Osteocyte (in vitro differentiated cells): ENCODE data around the gene SOX9. TPM values are rescaled to one million over a fixed set of nuclear protein-coding genes. Genes with fewer than 3 reads are reported as not detected.

Experiments
- DNase-seq: peaks from one replicate; pipeline ENCODE4 v3.0.0; 2021; ENCODE audit warnings: mixed read lengths; ENCODE audit not compliant: unreplicated experiment; ENCODE audit errors: extremely low spot score
- H3K27ac Mint-ChIP-seq: one replicate; pipeline ENCODE4 v1.8.0; 2021; ENCODE audit warnings: mild to moderate bottlenecking, mixed read lengths; ENCODE audit not compliant: unreplicated experiment
- H3K27me3 Mint-ChIP-seq: one replicate; pipeline ENCODE4 v1.8.0; 2021; ENCODE audit warnings: mixed read lengths; ENCODE audit not compliant: unreplicated experiment
- H3K36me3 Mint-ChIP-seq: one replicate; pipeline ENCODE4 v1.8.0; 2021; ENCODE audit warnings: mixed read lengths; ENCODE audit not compliant: unreplicated experiment
- H3K4me1 Mint-ChIP-seq: one replicate; pipeline ENCODE4 v1.8.0; 2021; ENCODE audit warnings: mixed read lengths; ENCODE audit not compliant: unreplicated experiment
- H3K4me3 Mint-ChIP-seq: one replicate; pipeline ENCODE4 v1.8.0; 2021; ENCODE audit warnings: mild to moderate bottlenecking, moderate library complexity, mixed read lengths; ENCODE audit not compliant: unreplicated experiment
- H3K9me3 Mint-ChIP-seq: one replicate; pipeline ENCODE4 v1.8.0; 2021; ENCODE audit warnings: mixed read lengths; ENCODE audit not compliant: unreplicated experiment
- total RNA-seq: library from RNA; stranded (reverse); gene quantifications from 2 replicates; pipeline ENCODE4 v1.2.1, GENCODE V29; 2021
- TF ChIP-seq, protein P1 (sequence below): fragments of 200-600 bp; sonication (generic); IDR thresholded peaks from 2 replicates; pipeline ENCODE4 v1.5.0; 2021; ENCODE audit warnings: antibody characterized with exemption, mild to moderate bottlenecking, moderate library complexity

The SOX9 gene
- total RNA-seq, 1 donor from 2014 or later, result 1.9 TPM

DNA sequence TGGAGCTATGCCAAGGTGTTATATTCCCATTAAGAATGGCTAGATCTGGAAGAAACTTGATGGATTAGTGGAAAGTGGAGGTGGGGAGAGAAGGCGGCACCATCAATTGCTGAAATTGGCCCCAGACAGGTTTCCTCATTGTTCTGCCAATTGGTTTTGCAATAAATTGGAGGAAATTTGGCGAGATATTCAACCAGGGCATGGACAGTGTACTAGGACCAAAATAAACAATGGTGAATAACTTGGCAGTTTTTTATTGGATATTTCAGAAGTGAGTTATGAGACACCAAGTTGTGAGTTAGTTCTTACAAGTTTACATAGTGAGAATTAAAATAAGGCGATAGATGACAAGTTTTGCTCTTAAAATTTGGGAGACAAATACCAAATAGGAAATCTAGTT is 41.1 kb upstream of the SOX9 start:
- no peak for DNase-seq
- Mint-ChIP-seq H3K27ac (no peak overlapping the region), H3K9me3 (no peaks in the 10 kb centered on the region), H3K36me3 (no peaks in the 10 kb centered on the region), H3K4me1 (peaks cover 2% of the 10 kb centered on the region), H3K27me3 (peaks cover 15% of the 10 kb centered on the region), H3K4me3 (no peak overlapping the region)
- TF ChIP-seq, protein P1, sequence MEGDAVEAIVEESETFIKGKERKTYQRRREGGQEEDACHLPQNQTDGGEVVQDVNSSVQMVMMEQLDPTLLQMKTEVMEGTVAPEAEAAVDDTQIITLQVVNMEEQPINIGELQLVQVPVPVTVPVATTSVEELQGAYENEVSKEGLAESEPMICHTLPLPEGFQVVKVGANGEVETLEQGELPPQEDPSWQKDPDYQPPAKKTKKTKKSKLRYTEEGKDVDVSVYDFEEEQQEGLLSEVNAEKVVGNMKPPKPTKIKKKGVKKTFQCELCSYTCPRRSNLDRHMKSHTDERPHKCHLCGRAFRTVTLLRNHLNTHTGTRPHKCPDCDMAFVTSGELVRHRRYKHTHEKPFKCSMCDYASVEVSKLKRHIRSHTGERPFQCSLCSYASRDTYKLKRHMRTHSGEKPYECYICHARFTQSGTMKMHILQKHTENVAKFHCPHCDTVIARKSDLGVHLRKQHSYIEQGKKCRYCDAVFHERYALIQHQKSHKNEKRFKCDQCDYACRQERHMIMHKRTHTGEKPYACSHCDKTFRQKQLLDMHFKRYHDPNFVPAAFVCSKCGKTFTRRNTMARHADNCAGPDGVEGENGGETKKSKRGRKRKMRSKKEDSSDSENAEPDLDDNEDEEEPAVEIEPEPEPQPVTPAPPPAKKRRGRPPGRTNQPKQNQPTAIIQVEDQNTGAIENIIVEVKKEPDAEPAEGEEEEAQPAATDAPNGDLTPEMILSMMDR, result no peak

GRCh38 chr17:72087876-72088275 is 32.9 kb upstream of the SOX9 start:
- TF ChIP-seq, protein P1, result no peak
- Mint-ChIP-seq H3K27ac (no peak overlapping the region), H3K9me3 (no peaks in the 10 kb centered on the region), H3K4me3 (no peak overlapping the region), H3K4me1 (no peaks in the 10 kb centered on the region), H3K27me3 (peaks cover 23% of the 10 kb centered on the region), H3K36me3 (no peaks in the 10 kb centered on the region)
- DNase-seq, result no peak

GRCh38 chr17:72089453-72089987 is 31.3 kb upstream of the SOX9 start:
- Mint-ChIP-seq H3K27me3 (peaks cover 22% of the 10 kb centered on the region), H3K9me3 (no peaks in the 10 kb centered on the region), H3K36me3 (no peaks in the 10 kb centered on the region), H3K4me1 (no peaks in the 10 kb centered on the region), H3K27ac (no peak overlapping the region), H3K4me3 (no peak overlapping the region)
- TF ChIP-seq, protein P1, result no peak
- no peak for DNase-seq

DNA sequence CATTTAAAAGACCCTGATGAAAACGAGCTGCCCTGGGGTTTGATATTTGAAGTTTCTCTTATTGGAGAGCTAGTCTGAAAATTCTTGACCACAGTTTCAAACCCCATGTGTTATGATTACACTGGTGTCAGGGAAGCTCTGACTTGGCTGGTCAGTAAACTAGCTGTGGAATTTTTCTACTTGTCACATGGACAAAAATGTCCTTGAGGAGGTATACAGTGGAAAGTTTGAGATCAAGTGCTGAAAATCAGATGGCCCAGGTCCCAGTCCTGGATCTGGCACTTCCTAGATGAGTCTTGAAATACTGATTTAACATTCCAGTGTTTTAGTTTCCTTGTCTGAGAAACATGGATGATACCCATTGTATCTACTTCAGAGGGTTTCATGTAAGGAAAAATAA is 30.7 kb upstream of the SOX9 start:
- Mint-ChIP-seq H3K27me3 (peaks cover 26% of the 10 kb centered on the region), H3K4me3 (no peak overlapping the region), H3K9me3 (no peaks in the 10 kb centered on the region), H3K27ac (no peak overlapping the region), H3K36me3 (no peaks in the 10 kb centered on the region), H3K4me1 (no peaks in the 10 kb centered on the region)
- DNase-seq, result no peak
- TF ChIP-seq, protein P1, result no peak

DNA sequence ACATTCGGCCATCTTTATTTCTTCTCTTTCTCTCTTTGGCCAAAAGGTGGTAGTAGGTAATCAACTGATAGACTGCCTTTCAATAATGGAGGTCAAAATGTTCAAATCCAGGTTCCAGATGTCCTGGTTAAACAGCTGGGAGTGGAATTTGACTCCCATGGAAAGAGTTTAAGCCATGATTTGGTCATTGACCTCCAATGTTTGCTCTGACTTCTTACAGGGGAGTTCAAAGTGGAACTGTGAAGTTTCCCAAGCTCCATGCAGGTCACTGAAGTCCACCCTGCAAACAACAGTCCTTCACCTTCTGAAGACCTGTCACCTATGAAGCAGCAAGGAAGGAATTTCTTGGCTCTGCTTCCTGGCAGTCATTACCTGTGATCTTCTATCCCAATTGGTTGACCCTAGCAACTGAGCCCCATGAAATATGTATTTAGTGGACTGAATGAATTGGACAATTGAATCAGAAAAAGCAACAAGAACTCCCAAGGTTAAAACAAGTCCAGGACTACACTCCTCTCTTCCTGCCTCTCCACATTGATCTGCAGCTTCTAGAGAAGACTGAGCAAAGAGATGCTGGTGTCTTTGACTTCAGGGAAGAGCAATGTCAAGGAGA is 28.0 kb upstream of the SOX9 start:
- Mint-ChIP-seq H3K9me3 (no peaks in the 10 kb centered on the region), H3K36me3 (no peaks in the 10 kb centered on the region), H3K27ac (no peak overlapping the region), H3K4me3 (no peak overlapping the region), H3K27me3 (peaks cover 22% of the 10 kb centered on the region), H3K4me1 (no peaks in the 10 kb centered on the region)
- DNase-seq, result no peak
- TF ChIP-seq, protein P1, result no peak
